DOHH2 (cell line): ENCODE data around the gene B3GALT6.
A peak's percentile ranks its signal among the peaks of the same experiment; 100 is the strongest.

Experiments
- H3F3A ChIP-seq: fragments of 200-600 bp; sonication (generic), shearing (Covaris generic); 2 replicates; pipeline ENCODE4 v1.6.0; 2016; ENCODE audit warnings: antibody characterized with exemption, mild to moderate bottlenecking; ENCODE audit not compliant: control insufficient read depth, insufficient read depth
- H3K27ac ChIP-seq: fragments of 200-600 bp; sonication (generic); 2 replicates; pipeline ENCODE4 v1.5.1; 2014; ENCODE audit warnings: low read depth, mild to moderate bottlenecking, low read length, moderate library complexity
- H3K27me3 ChIP-seq: fragments of 200-600 bp; sonication (generic); 2 replicates; pipeline ENCODE4 v1.6.1; 2014; ENCODE audit warnings: mild to moderate bottlenecking, low read length, mixed read lengths; ENCODE audit not compliant: control insufficient read depth
- H3K36me3 ChIP-seq: fragments of 200-600 bp; sonication (generic); 2 replicates; pipeline ENCODE4 v1.6.1; 2014; ENCODE audit warnings: mild to moderate bottlenecking, low read length, moderate library complexity, mixed read lengths; ENCODE audit not compliant: control insufficient read depth
- H3K4me1 ChIP-seq: fragments of 200-600 bp; sonication (generic); 2 replicates; pipeline ENCODE4 v1.6.1; 2014; ENCODE audit warnings: mild to moderate bottlenecking, low read length, mixed read lengths; ENCODE audit not compliant: control insufficient read depth
- H3K4me2 ChIP-seq: fragments of 200-600 bp; sonication (generic); 2 replicates; pipeline ENCODE4 v1.6.0; 2014; ENCODE audit warnings: mild to moderate bottlenecking, low read length, moderate library complexity
- H3K4me3 ChIP-seq: fragments of 200-600 bp; sonication (generic); 2 replicates; pipeline ENCODE4 v1.5.1; 2014; ENCODE audit warnings: mild to moderate bottlenecking, low read length, mixed read lengths
- H3K79me2 ChIP-seq: fragments of 200-600 bp; sonication (generic); 2 replicates; pipeline ENCODE4 v1.6.1; 2014; ENCODE audit warnings: mild to moderate bottlenecking, low read length, mixed read lengths; ENCODE audit not compliant: control insufficient read depth
- H3K9me2 ChIP-seq: fragments of 200-600 bp; sonication (generic); replicated peaks from 2 replicates; pipeline ENCODE4 v1.6.1; 2014; ENCODE audit warnings: mild to moderate bottlenecking, low read length, mixed read lengths; ENCODE audit not compliant: control insufficient read depth
- H3K9me3 ChIP-seq: fragments of 200-600 bp; sonication (generic); 2 replicates; pipeline ENCODE4 v1.6.1; 2014; ENCODE audit warnings: antibody characterized with exemption, low read length, mixed read lengths; ENCODE audit not compliant: control insufficient read depth, insufficient read depth
- H4K20me1 ChIP-seq: fragments of 200-600 bp; sonication (generic); 2 replicates; pipeline ENCODE4 v1.6.0; 2014; ENCODE audit warnings: low read depth, mild to moderate bottlenecking, antibody characterized with exemption, low read length, moderate library complexity; ENCODE audit not compliant: control insufficient read depth, insufficient read depth
- CTCF ChIP-seq: fragments of 200-600 bp; sonication (generic); IDR thresholded peaks from one replicate; pipeline ENCODE4 v1.5.1; 2014; ENCODE audit warnings: antibody characterized with exemption, mild to moderate bottlenecking, low read depth, low read length; ENCODE audit not compliant: poor library complexity, severe bottlenecking
- EZH2phosphoT487 ChIP-seq: fragments of 200-600 bp; sonication (generic); IDR thresholded peaks from 2 replicates; pipeline ENCODE4 v1.6.1; 2017; ENCODE audit warnings: borderline replicate concordance, mild to moderate bottlenecking, antibody characterized with exemption, low read length, moderate library complexity, mixed read lengths

The B3GALT6 gene

GRCh38 chr1:1250786-1251284 is 18.8 kb downstream of the B3GALT6 start:
- Histone ChIP-seq H4K20me1 (no peaks in the 10 kb centered on the region), H3K79me2 (no peaks in the 10 kb centered on the region), H3K36me3 (peaks cover 32% of the 10 kb centered on the region), H3F3A (no peaks in the 10 kb centered on the region), H3K9me2 (no peaks in the 10 kb centered on the region), H3K4me1 (peaks cover 14% of the 10 kb centered on the region), H3K27me3 (no peaks in the 10 kb centered on the region), H3K27ac (no peak overlapping the region; the same call in 1 of the 2 replicates), H3K4me2 (peak overlapping the region; percentile 58), H3K9me3 (no peaks in the 10 kb centered on the region), H3K4me3 (no peak overlapping the region)
- no peak for TF ChIP-seq CTCF
- TF ChIP-seq EZH2phosphoT487: no peak

GRCh38 chr1:1253314-1253713 is 21.3 kb downstream of the B3GALT6 start:
- Histone ChIP-seq H3K9me2 (no peaks in the 10 kb centered on the region), H3K4me2 (no peak overlapping the region), H3K36me3 (peaks cover 37% of the 10 kb centered on the region), H3K79me2 (peaks cover under 1% of the 10 kb centered on the region), H3K4me1 (peaks cover 14% of the 10 kb centered on the region), H3K9me3 (no peaks in the 10 kb centered on the region), H4K20me1 (no peaks in the 10 kb centered on the region), H3K27ac (no peak overlapping the region), H3K4me3 (no peak overlapping the region), H3F3A (no peaks in the 10 kb centered on the region), H3K27me3 (no peaks in the 10 kb centered on the region)
- no peak for TF ChIP-seq EZH2phosphoT487

GRCh38 chr1:1253972-1254666 is 22.1 kb downstream of the B3GALT6 start:
- Histone ChIP-seq H3K36me3 (peaks cover 44% of the 10 kb centered on the region), H4K20me1 (no peaks in the 10 kb centered on the region), H3K4me1 (peaks cover 14% of the 10 kb centered on the region), H3K79me2 (peaks cover 8% of the 10 kb centered on the region), H3K4me3 (no peak overlapping the region), H3K4me2 (no peak overlapping the region), H3K9me2 (no peaks in the 10 kb centered on the region), H3F3A (no peaks in the 10 kb centered on the region), H3K27me3 (no peaks in the 10 kb centered on the region), H3K9me3 (no peaks in the 10 kb centered on the region), H3K27ac (no peak overlapping the region)
- no peak for TF ChIP-seq EZH2phosphoT487
- TF ChIP-seq CTCF: no peak

- Histone ChIP-seq H3K36me3 (peaks cover 49% of the 10 kb centered on the region), H3K9me2 (no peaks in the 10 kb centered on the region), H3K79me2 (peaks cover 13% of the 10 kb centered on the region), H3K9me3 (no peaks in the 10 kb centered on the region), H3K27ac (no peak overlapping the region), H3K4me2 (no peak overlapping the region), H4K20me1 (no peaks in the 10 kb centered on the region), H3K4me3 (no peak overlapping the region), H3K27me3 (no peaks in the 10 kb centered on the region), H3K4me1 (peaks cover 16% of the 10 kb centered on the region), H3F3A (no peaks in the 10 kb centered on the region)
- TF ChIP-seq CTCF (no peak), EZH2phosphoT487 (no peak)
Measured at GRCh38 chr1:1254667-1254998, 22.6 kb downstream of the B3GALT6 start.
